Erythroblast (primary cell): ENCODE results near the gene PLAAT2.
"Not testable (repeated sequence)": the region's sequence is repeated elsewhere in the genome, so short reads cannot be mapped to it uniquely, and the experiment has no call there.

Experiments
- DNase-seq, 2 experiments: peaks; one replicate each; lab custom pipeline; 2025; lab: John Stamatoyannopoulos, UW
- GATA1 ChIP-seq: IDR thresholded peaks from 2 replicates; pipeline ENCODE4 v1.6.1; 2011; ENCODE audit warnings: low read depth, mild to moderate bottlenecking, control low read depth, low read length, moderate library complexity
- POLR2A ChIP-seq: IDR thresholded peaks from 2 replicates; pipeline ENCODE4 v1.6.1; 2011; ENCODE audit warnings: mild to moderate bottlenecking, low read length

PLAAT2 gene

GRCh38 chr11:63595296-63595695 is 32.1 kb upstream of the PLAAT2 start:
- no peak for TF ChIP-seq POLR2A
- TF ChIP-seq GATA1, result no peak
- DNase-seq, result no peak

GRCh38 chr11:63592975-63593395 is 29.8 kb upstream of the PLAAT2 start:
- TF ChIP-seq GATA1 (no peak), POLR2A (no peak)
- DNase-seq, result peak; percentile 27 to 53

GRCh38 chr11:63590024-63590788 is 27.0 kb upstream of the PLAAT2 start:
- no peak for TF ChIP-seq POLR2A
- TF ChIP-seq GATA1, result no peak
- DNase-seq, result no peak

GRCh38 chr11:63589000-63589399 is 25.8 kb upstream of the PLAAT2 start:
- TF ChIP-seq GATA1 (no peak), POLR2A (no peak)
- no peak for DNase-seq

- no peak for DNase-seq
- TF ChIP-seq GATA1, result no peak
- TF ChIP-seq POLR2A, result no peak
Measured at GRCh38 chr11:63586451-63587166, 23.4 kb upstream of the PLAAT2 start.

GRCh38 chr11:63583357-63583677 is 20.1 kb upstream of the PLAAT2 start:
- no peak for DNase-seq

GRCh38 chr11:63581224-63581623 is 18.0 kb upstream of the PLAAT2 start:
- DNase-seq, result not testable (repeated sequence)

More at GRCh38 chr11:63583357-63583677, 20.1 kb upstream of the PLAAT2 start:
- TF ChIP-seq GATA1 (no peak), POLR2A (no peak)

GRCh38 chr11:63578882-63579281 is 15.7 kb upstream of the PLAAT2 start:
- not testable (repeated sequence) for DNase-seq

GRCh38 chr11:63574856-63575602 is 11.8 kb upstream of the PLAAT2 start:
- no peak for TF ChIP-seq GATA1
- no peak for TF ChIP-seq POLR2A
- peak in 1 of 2 experiments; percentile 56 for DNase-seq

- TF ChIP-seq GATA1 (no peak), POLR2A (peak; percentile 26)
- DNase-seq, result peak; percentile 91 to 93
Measured at GRCh38 chr11:63573881-63574855, 11.0 kb upstream of the PLAAT2 start.

GRCh38 chr11:63572026-63572688 is 9.0 kb upstream of the PLAAT2 start:
- no peak for DNase-seq
- TF ChIP-seq GATA1, result no peak
- no peak for TF ChIP-seq POLR2A

GRCh38 chr11:63569570-63569969 is 6.4 kb upstream of the PLAAT2 start:
- TF ChIP-seq GATA1 (no peak), POLR2A (no peak)
- no peak for DNase-seq
